Bladder microvascular endothelial cell (primary cell): ENCODE results near the gene BCHE. TPM values are rescaled to one million over a fixed set of nuclear protein-coding genes. Genes with fewer than 3 reads are reported as not detected.

ENCODE experiments used
- total RNA-seq: library from RNA; depleted of rRNA; stranded (reverse); fragments of >200 nt; gene quantifications from 2 replicates; pipeline ENCODE4 v1.2.3, GENCODE V29; 2014

BCHE gene
- total RNA-seq: 2.3 and 24.3 TPM in 2 replicates

DNA sequence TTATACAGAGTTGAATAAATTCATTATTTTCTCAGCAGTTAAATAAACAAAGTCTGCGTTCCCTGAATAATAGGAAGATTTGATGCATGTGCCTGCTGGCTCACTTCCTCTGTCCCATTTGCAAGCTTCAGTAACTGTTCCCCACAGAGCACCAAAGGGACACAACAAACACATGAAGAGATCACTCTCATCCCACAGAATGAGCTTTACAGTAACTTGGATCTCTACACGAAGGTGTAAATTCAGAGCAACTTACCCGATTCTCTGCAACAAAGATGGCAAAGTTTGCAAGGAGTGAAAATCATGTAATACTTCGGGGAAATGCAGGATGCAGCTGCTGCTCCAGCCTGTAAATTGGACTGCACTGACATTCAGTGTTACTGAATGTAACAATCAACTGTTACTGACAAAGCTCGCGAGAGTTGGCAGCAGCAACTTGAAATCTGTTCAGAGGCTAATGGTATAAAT, at the start of gene BCHE:
TSS of gene BCHE (minus strand) at position 366 of the 468 bp plus-strand sequence. CDS start 6,390 bp downstream, outside the sequence.

